PC-3 (cell line): Measurements from ENCODE around the gene SNTG2.

Experiments used
- EZH2phosphoT487 ChIP-seq: fragments of 300-600 bp; sonication (generic); IDR thresholded peaks from 2 replicates; pipeline ENCODE4 v1.6.1; 2018; ENCODE audit warnings: mild to moderate bottlenecking, antibody characterized with exemption, low read length, borderline replicate concordance
- TF ChIP-seq, protein P1 (sequence below): fragments of 300-600 bp; sonication (generic); conservative IDR thresholded peaks from 2 replicates; pipeline ENCODE4 v1.5.1; 2017; ENCODE audit warnings: antibody characterized with exemption, low read depth, mild to moderate bottlenecking, low read length

GRCh38 chr2:1306687-1307516 lies 356.3 kb downstream of the SNTG2 start:
- TF ChIP-seq, protein P1, sequence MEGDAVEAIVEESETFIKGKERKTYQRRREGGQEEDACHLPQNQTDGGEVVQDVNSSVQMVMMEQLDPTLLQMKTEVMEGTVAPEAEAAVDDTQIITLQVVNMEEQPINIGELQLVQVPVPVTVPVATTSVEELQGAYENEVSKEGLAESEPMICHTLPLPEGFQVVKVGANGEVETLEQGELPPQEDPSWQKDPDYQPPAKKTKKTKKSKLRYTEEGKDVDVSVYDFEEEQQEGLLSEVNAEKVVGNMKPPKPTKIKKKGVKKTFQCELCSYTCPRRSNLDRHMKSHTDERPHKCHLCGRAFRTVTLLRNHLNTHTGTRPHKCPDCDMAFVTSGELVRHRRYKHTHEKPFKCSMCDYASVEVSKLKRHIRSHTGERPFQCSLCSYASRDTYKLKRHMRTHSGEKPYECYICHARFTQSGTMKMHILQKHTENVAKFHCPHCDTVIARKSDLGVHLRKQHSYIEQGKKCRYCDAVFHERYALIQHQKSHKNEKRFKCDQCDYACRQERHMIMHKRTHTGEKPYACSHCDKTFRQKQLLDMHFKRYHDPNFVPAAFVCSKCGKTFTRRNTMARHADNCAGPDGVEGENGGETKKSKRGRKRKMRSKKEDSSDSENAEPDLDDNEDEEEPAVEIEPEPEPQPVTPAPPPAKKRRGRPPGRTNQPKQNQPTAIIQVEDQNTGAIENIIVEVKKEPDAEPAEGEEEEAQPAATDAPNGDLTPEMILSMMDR = no peak
- no peak for TF ChIP-seq EZH2phosphoT487
